Measurements from ENCODE around the gene CYB5R4. TPM values are rescaled to one million over a fixed set of nuclear protein-coding genes. Genes with fewer than 3 reads are reported as not detected.

The CYB5R4 gene
- total RNA-seq, 1 donor from 2014 or later, result 13.0 TPM

GRCh38 chr6:83908813-83909212 lies 49.3 kb downstream of the CYB5R4 start:
- TF ChIP-seq CTCF (IDR thresholded peaks at IDR 0.05), result no peak
- DNase-seq (ENCODE audit: low spot score), result no peak
- no peaks in the 10 kb centered on the region for H3K36me3 Mint-ChIP-seq (ENCODE audit: low read depth)
- peaks cover 15% of the 10 kb centered on the region for H3K4me1 Mint-ChIP-seq (ENCODE audit: low read depth)
- H3K9me3 Mint-ChIP-seq (ENCODE audit: low read depth), result peaks cover 14% of the 10 kb centered on the region
- H3K27ac Mint-ChIP-seq (ENCODE audit: unreplicated experiment), result no peak overlapping the region
- H3K27me3 Mint-ChIP-seq (ENCODE audit: low read depth), result no peaks in the 10 kb centered on the region
- no peak overlapping the region for H3K4me3 Mint-ChIP-seq (ENCODE audit: unreplicated experiment)

GRCh38 chr6:83911278-83911677 lies 51.8 kb downstream of the CYB5R4 start:
- Mint-ChIP-seq H3K4me1 (ENCODE audit: low read depth) (peaks cover 14% of the 10 kb centered on the region), H3K27ac (ENCODE audit: unreplicated experiment) (no peak overlapping the region)

GRCh38 chr6:83914953-83915352 lies 55.5 kb downstream of the CYB5R4 start:
- no peak overlapping the region for H3K4me3 Mint-ChIP-seq (ENCODE audit: unreplicated experiment)
- H3K9me3 Mint-ChIP-seq (ENCODE audit: low read depth), result no peaks in the 10 kb centered on the region
- H3K27ac Mint-ChIP-seq (ENCODE audit: unreplicated experiment), result no peak overlapping the region
- H3K27me3 Mint-ChIP-seq (ENCODE audit: low read depth), result no peaks in the 10 kb centered on the region
- no peak for TF ChIP-seq CTCF (IDR thresholded peaks at IDR 0.05)
- no peak for DNase-seq (ENCODE audit: low spot score)
- peaks cover 5% of the 10 kb centered on the region for H3K4me1 Mint-ChIP-seq (ENCODE audit: low read depth)
- peaks cover 2% of the 10 kb centered on the region for H3K36me3 Mint-ChIP-seq (ENCODE audit: low read depth)

More at GRCh38 chr6:83911278-83911677, 51.8 kb downstream of the CYB5R4 start:
- Mint-ChIP-seq H3K4me3 (ENCODE audit: unreplicated experiment) (no peak overlapping the region), H3K27me3 (ENCODE audit: low read depth) (no peaks in the 10 kb centered on the region), H3K36me3 (ENCODE audit: low read depth) (peaks cover 2% of the 10 kb centered on the region), H3K9me3 (ENCODE audit: low read depth) (peaks cover 4% of the 10 kb centered on the region)
- DNase-seq (ENCODE audit: low spot score), result no peak
- TF ChIP-seq CTCF (IDR thresholded peaks at IDR 0.05), result no peak

- Mint-ChIP-seq H3K36me3 (ENCODE audit: low read depth) (peaks cover 4% of the 10 kb centered on the region), H3K27me3 (ENCODE audit: low read depth) (no peaks in the 10 kb centered on the region), H3K4me3 (ENCODE audit: unreplicated experiment) (no peak overlapping the region), H3K4me1 (ENCODE audit: low read depth) (no peaks in the 10 kb centered on the region), H3K27ac (ENCODE audit: unreplicated experiment) (no peak overlapping the region), H3K9me3 (ENCODE audit: low read depth) (no peaks in the 10 kb centered on the region)
- no peak for TF ChIP-seq CTCF (IDR thresholded peaks at IDR 0.05)
- DNase-seq (ENCODE audit: low spot score), result no peak
These were observed 57.5 kb downstream of the CYB5R4 start for GRCh38 chr6:83917001-83917400.

- no peak overlapping the region for H3K4me3 Mint-ChIP-seq (ENCODE audit: unreplicated experiment)
- H3K27me3 Mint-ChIP-seq (ENCODE audit: low read depth), result no peaks in the 10 kb centered on the region
- no peak for TF ChIP-seq CTCF (IDR thresholded peaks at IDR 0.05)
- no peaks in the 10 kb centered on the region for H3K4me1 Mint-ChIP-seq (ENCODE audit: low read depth)
- peak overlapping the region; percentile 5 for H3K27ac Mint-ChIP-seq (ENCODE audit: unreplicated experiment)
- H3K9me3 Mint-ChIP-seq (ENCODE audit: low read depth), result no peaks in the 10 kb centered on the region
- DNase-seq (ENCODE audit: low spot score), result no peak
- H3K36me3 Mint-ChIP-seq (ENCODE audit: low read depth), result peaks cover 9% of the 10 kb centered on the region
These were observed 60.5 kb downstream of the CYB5R4 start for GRCh38 chr6:83920017-83920416.
